ENCODE measurements around the gene TNFRSF11A.

TNFRSF11A gene

DNA sequence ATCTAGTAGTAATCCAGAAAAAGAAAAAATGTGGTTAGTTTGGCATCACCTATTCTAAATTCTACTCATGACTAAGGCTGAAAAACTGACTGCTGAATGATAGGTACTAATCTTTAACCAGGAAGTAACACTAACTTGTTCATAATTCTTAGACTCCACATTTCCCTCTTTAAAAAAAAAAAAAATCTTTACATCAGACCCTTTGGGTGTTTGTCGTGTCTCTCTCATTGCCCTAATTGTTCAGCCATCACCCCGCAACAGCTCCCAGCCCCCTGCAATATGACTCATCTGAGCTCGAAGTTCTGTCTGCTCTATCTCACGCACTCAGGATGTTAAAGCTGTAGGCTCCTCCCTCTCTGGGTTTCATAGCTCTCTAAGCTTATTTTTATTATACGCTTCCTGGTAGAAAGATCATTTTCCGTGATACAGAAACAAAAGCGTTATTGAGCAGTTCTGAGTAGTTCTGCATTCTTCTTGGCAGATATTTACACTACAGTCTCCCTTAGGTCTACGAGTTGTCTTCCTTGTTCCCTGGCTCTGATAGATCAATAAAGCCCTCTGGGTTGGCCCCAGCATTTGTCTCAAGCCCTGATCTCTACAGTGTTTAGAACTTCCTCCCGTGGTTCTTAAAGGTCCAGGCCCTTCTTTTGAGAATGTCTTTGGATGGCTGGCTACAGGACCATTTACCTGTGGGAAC is 95.6 kb downstream of the TNFRSF11A start:
- no peak for DNase-seq

DNA sequence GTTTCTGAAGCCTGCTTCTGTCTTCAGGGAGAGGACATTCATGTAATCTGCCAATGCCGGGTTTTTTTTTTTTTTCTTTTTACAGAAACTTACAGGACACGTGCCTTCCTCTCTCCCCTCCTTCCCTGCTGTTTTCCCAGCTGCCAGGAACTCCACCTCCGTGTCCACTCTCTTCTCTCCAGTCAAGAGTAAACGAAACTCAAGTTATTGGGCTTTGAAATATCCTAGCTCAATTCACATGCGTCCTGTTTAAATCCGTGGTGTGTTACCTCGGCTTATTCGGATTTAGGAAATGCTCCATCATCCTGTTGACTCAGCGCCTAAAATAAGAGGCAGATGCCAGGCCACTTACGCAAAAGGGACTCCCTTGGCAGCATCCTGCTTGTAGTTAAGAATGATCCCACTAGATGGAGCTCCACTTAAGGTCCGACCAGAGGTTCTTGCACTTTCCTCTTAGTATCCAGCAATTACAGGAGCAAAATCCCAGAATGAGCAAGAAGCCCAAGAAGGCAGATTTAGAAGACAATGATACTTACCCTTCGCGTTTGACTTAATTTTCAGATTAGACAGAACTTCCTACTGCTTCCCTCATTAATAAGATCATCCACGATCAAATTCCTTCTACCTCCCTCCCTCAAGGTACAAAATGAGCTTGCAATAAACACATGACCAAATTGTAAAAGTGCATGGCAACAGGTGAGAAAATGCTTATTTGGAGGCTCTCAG is 100.5 kb downstream of the TNFRSF11A start:
- peak; percentile 90 for DNase-seq

DNA sequence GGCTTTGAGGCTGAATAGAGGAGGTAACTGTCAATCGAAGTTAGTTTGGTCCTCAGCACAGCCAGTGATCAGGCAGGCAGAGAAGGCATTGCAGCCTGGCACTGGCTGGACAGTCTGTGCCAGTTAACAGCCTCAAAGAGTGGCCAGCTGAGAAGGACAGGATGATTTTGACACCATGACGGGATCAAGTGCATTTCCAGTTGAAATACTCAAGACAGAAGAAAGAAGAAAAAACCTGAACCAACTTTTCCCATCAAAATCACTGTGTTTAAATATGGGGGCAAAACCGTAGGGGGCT is 101.0 kb downstream of the TNFRSF11A start:
- DNase-seq = no peak

DNA sequence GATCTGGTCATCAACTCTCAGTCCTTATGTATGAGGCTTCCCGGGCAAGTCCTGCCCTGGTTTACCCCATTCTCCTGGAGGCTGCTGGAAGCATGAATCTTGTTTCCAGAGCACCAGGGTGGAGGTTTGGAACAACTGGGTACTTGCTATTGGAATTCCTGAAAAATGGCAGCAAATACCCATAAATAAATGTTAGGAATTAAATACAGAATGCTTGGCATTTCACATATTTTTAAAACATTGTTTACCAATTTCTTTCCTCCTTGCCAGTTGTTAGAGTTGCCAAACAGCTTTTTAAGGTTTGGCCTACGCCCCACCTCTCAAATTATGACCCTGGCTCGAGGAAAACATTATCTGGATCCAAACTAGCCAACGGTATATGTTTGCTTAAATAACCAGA is 107.1 kb downstream of the TNFRSF11A start:
- no peak for DNase-seq

DNA sequence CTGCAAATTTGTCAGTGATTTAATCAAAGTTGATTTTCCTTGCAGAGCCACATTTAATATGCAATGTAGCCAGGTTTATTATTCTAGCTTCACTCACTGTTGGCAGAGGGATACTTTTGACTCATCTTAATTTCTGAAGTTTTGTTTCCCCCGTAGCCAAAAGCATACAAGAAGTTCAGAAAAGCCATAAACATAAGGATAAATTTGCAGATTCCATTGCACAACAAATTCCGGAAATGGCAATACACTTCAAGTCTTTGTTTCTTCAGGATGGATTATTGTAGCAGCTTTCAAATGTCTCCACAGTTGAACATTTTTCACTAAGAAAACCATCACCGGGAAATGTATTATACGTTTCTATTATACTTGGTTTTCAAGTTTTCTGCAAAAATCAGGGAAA is 109.7 kb downstream of the TNFRSF11A start:
- DNase-seq = no peak

DNA sequence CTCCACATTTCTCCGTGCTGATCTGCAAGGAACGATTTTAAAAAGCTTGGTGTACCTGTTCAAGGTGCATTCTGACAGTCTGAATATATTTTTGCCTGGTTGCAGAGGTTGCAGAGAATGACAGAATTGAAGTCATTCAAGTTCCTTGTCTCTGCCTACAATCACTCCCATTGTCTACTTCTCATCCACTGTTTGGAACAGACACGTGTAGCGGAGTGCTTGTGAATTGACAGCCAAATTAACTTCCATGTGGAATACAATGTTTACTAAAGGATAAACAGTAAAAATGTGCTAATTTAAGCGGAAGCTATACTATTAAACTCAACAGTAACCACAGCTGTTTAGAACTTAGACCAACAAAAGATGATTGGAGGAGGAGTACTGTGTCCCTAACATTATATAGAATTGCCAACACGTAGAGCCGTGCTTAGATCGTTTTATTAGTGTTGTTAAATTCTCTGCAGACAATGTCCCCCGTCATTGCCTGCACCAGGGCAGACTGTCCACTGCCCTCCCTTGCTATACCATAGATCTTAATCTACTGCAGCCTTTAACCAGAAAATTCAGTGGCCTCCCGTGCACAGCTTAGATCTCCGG is 110.4 kb downstream of the TNFRSF11A start:
- no peak for DNase-seq

DNA sequence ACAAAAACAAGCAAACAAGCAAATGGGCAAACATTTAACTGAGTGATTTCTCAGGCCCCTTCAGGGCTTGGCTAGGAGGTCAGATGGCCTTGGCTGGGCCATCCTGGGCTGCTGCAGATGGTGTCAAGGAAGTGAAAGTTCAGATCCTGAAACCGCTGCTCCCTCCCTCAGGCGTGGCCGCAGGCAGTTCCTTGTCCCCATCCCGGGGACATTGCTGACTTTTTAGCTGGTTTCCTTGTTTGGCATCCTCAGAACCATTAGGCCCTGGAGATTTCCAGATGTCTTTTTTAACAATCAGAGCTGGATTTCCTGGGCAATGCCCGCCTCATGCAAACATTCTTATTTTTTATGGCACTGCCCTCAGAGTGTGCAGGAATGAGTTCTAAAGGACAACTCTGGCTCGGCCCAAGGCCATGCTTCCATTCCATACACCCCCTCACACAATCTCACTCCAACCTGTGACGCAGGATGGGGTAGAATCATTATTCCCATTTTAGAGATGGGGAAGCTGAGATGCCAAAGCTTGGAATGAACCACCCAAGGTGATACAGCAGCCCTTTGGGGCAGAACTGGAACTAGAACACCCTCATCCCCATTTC is 111.6 kb downstream of the TNFRSF11A start:
- no peak for DNase-seq

DNA sequence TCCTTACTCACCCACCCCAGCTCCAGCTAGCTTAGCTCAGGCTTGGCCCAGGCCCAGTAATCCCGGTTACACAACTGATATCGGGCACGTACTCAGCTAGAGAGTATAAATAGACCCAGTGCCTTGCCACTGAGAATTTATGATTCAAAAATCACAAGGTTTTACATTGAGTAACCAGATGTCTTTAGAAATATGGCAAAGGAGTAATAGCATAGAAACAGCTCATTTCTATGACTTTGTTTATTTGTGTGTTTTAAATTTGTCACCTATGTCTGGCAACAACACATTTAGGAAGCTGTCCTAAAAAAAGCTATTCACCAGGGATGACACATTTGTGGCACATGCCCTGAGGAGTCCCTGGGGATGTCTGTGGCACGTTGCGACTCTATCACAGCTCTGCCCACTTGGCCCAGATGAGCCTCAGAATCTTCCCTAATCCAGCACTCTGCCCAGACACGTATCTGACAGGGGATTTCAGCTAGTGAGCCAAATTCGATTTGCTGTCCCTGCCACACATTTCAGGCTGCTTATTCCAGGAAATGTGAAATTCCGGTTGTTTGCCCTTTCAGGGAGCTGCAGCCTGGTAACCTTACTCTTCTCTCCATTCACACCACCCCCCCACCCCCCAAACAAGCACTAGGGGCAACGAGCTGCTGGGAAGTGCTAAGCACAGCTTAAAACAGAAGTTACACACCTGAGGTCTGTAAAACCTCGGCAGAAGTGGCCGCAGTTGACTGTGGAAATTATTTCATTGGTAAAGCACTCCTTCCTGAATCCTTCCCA is 112.3 kb downstream of the TNFRSF11A start:
- no peak for DNase-seq

DNA sequence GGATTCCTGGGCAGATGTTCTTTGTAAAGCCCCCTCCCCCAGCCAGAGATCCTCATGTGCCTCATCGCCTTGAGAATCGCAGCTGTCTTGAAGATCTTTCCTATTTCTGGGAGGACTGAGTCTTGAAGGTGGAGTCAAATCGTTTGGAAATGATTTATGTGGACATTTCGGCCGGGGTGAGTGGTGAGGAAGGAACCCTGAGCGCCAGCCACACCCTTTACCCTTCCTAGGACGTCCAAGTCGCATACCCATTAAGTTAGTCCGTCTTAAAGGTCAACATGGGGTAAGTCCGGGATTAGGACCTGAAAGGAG is 112.9 kb downstream of the TNFRSF11A start:
- DNase-seq = no peak

DNA sequence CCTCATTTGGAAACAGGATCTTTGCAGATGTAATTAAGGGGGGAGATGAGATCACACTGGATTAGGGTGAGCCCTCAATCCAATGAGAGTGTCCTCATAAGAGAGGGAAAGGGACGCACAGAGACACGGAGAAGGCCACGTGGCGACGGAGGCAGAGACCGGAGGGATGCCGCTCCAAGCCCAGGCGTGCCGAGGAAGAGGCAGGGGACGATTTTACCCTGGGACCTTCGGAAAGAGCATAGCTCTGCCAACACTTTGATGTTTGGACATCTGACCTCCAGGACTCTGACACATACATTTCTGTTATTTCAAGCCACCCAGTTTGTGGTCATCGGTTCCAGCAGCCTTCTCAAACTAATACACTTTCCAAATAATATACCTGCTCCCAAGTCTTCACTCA is 113.3 kb downstream of the TNFRSF11A start:
- DNase-seq = no peak

DNA sequence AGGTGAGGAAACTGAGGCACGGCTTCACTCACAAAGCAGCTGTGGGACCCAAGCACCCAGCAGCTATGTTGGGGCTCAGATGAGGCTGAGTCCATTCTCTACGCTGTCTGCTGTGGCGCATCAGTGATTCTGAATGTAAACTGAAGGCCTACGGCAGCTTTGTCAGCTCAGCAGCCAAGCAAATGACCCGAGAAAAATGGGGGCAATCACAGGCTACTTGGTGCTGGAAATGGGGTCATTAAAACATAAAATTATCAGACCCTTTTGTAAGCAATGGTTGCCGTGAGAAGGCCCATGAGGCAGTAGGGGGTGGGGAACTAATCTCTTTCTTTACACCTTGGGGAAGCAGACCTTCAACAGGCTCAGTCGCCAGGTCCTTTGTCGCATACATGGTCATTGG is 113.8 kb downstream of the TNFRSF11A start:
- no peak for DNase-seq

Data from NCI-H446 treated with DMSO at 0.1 percent for 48 hours (cell line).